Transverse colon (tissue), 4 donors: Measurements from ENCODE around the gene HSH2D.

Experiments used
- POLR2A ChIP-seq: fragments of 450-650 bp; IDR thresholded peaks from one replicate; pipeline ENCODE4 v1.6.1; 2016; ENCODE audit warnings: antibody characterized with exemption, mild to moderate bottlenecking, moderate library complexity
- POLR2AphosphoS5 ChIP-seq, 3 donors: sonication (generic); formaldehyde crosslinking; IDR thresholded peaks; one replicate each; pipeline ENCODE4 v1.6.1; 2016; ENCODE audit warnings: antibody characterized with exemption in 3 of 3
- TF ChIP-seq, protein P1 (sequence below), 5 experiments: fragments of 200-600 bp in 3 of 5; fragments of 450-650 bp in 2 of 5; sonication (generic) in 3 of 5; IDR thresholded peaks; 1 replicate in 2 of 5; 2 replicates in 3 of 5; pipeline ENCODE4 v1.5.1; 2016 to 2017; ENCODE audit warnings: antibody characterized with exemption in 5 of 5, inconsistent platforms in 3 of 5, mild to moderate bottlenecking in 2 of 5, moderate library complexity in 1 of 5

DNA sequence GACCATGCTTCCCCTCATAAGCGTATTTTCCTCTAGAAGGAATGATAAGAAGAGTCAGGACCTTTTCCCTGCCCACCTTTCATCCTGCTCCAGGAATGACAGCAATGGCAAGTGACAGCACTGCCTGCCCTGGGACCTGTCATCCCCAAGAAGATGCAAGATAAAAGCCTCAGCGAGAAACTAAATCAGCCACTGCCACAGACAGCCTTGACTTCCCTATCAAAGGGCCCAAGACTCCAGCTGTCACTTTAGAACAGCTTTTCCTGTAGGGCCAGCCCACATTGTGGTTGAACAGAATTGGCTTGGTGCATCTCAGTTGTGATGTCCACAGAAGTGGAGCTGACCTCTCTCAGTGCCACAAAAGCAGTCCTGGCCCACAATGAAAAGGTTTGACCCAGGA lies 30.7 kb upstream of the HSH2D start:
- TF ChIP-seq POLR2AphosphoS5 (IDR thresholded peaks at IDR 0.05) (no peak), POLR2A (no peak)
- TF ChIP-seq, protein P1, sequence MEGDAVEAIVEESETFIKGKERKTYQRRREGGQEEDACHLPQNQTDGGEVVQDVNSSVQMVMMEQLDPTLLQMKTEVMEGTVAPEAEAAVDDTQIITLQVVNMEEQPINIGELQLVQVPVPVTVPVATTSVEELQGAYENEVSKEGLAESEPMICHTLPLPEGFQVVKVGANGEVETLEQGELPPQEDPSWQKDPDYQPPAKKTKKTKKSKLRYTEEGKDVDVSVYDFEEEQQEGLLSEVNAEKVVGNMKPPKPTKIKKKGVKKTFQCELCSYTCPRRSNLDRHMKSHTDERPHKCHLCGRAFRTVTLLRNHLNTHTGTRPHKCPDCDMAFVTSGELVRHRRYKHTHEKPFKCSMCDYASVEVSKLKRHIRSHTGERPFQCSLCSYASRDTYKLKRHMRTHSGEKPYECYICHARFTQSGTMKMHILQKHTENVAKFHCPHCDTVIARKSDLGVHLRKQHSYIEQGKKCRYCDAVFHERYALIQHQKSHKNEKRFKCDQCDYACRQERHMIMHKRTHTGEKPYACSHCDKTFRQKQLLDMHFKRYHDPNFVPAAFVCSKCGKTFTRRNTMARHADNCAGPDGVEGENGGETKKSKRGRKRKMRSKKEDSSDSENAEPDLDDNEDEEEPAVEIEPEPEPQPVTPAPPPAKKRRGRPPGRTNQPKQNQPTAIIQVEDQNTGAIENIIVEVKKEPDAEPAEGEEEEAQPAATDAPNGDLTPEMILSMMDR (IDR thresholded peaks at IDR 0.05): no peak
